ENCODE data around the gene LY6G6C. TPM values are rescaled to one million over a fixed set of nuclear protein-coding genes. Genes with fewer than 3 reads are reported as not detected.

Gene LY6G6C
- total and polyA plus RNA-seq, 2 of the 13 experiments (the other 11 are each of a cell fraction or from before 2014, with no cell fraction given) = 0.15 TPM; not detected in 1

- TF ChIP-seq DNMT3B (CRISPR knock-in tag; conservative IDR thresholded peaks at IDR 0.05) (no peak), ZFP1 (CRISPR knock-in tag; IDR thresholded peaks at IDR 0.05) (0 out of 2 replicates have a peak, but pooled peaks have one; percentile 37), PRMT3 (CRISPR knock-in tag; IDR thresholded peaks at IDR 0.05; ENCODE audit: borderline replicate concordance, low read depth) (no peak), NFYC (CRISPR knock-in tag; IDR thresholded peaks at IDR 0.05) (no peak), LCORL (IDR thresholded peaks at IDR 0.05) (no peak), LCORL (CRISPR knock-in tag; IDR thresholded peaks at IDR 0.05) (peak; percentile 64), POLR2G (IDR thresholded peaks at IDR 0.05; ENCODE audit: low read depth, low read length) (no peak), SOX6 (IDR thresholded peaks at IDR 0.05) (no peak), SOX6 (CRISPR knock-in tag; IDR thresholded peaks at IDR 0.05) (no peak), ZBTB26 (CRISPR knock-in tag; IDR thresholded peaks at IDR 0.05; ENCODE audit: borderline replicate concordance) (no peak), PAWR (CRISPR knock-in tag; IDR thresholded peaks at IDR 0.05; ENCODE audit: borderline replicate concordance) (no peak), MED1 (CRISPR knock-in tag; IDR thresholded peaks at IDR 0.05) (no peak), MXI1 (IDR thresholded peaks at IDR 0.05; ENCODE audit: borderline replicate concordance, low read depth, low read length) (peak; percentile 55; the same call in 1 of the 3 replicates), PPARG (CRISPR knock-in tag; conservative IDR thresholded peaks at IDR 0.05) (no peak), MXD1 (CRISPR knock-in tag; IDR thresholded peaks at IDR 0.05) (no peak), TCF7 (IDR thresholded peaks at IDR 0.05; ENCODE audit: low read depth) (no peak), PLSCR1 (CRISPR knock-in tag; IDR thresholded peaks at IDR 0.05; ENCODE audit: borderline replicate concordance) (no peak), AHR (CRISPR knock-in tag; IDR thresholded peaks at IDR 0.05) (peak; percentile 66; the same call in 1 of the 2 replicates), ZBTB7A (CRISPR knock-in tag; IDR thresholded peaks at IDR 0.05) (peak; percentile 50; the same call in 1 of the 2 replicates), YY1 (IDR thresholded peaks at IDR 0.05; ENCODE audit: insufficient read depth, insufficient replicate concordance, low read depth, low read length) (no peak), ZNF276 (CRISPR knock-in tag; IDR thresholded peaks at IDR 0.05; ENCODE audit: low read depth) (no peak), EEA1 (CRISPR knock-in tag; IDR thresholded peaks at IDR 0.05; ENCODE audit: borderline replicate concordance) (no peak), MAX (IDR thresholded peaks at IDR 0.05) (peak; percentile 64; the same call in 1 of the 2 replicates), ERF (CRISPR knock-in tag; IDR thresholded peaks at IDR 0.05) (peak; percentile 58; the same call in 1 of the 2 replicates), TRAFD1 (CRISPR knock-in tag; IDR thresholded peaks at IDR 0.05; ENCODE audit: borderline replicate concordance) (no peak)
Measured at GRCh38 chr6:31717499-31718222, 3.9 kb downstream of the LY6G6C start (continued).

Data from HepG2 (cell line).